Kidney epithelial cell (primary cell): ENCODE data around the gene AAMP. TPM values are rescaled to one million over a fixed set of nuclear protein-coding genes. Genes with fewer than 3 reads are reported as not detected.

Source experiments
- DNase-seq: peaks from one replicate; pipeline ENCODE4 v3.0.0-alpha.2; 2010; ENCODE audit warnings: low read depth
- H3K27me3 ChIP-seq: 2 replicates; pipeline ENCODE4 v1.6.0; 2011; ENCODE audit warnings: low read length; ENCODE audit not compliant: control insufficient read depth, insufficient read depth
- H3K36me3 ChIP-seq: 2 replicates; pipeline ENCODE4 v1.5.1; 2011; ENCODE audit warnings: low read length; ENCODE audit not compliant: control insufficient read depth, insufficient read depth
- H3K4me3 ChIP-seq: 2 replicates; pipeline ENCODE4 v1.5.1; 2011; ENCODE audit warnings: low read depth, mild to moderate bottlenecking, control low read depth, low read length
- total RNA-seq: library from RNA; depleted of rRNA; stranded (reverse); fragments of >200 nt; gene quantifications from 2 replicates; pipeline ENCODE4 v1.2.3, GENCODE V29; 2015
- TF ChIP-seq, protein P1 (sequence below): IDR thresholded peaks from 2 replicates; pipeline ENCODE4 v1.5.1; 2011; ENCODE audit warnings: mild to moderate bottlenecking, moderate library complexity, low read length, control low read depth, inconsistent platforms; ENCODE audit not compliant: insufficient read depth, poor library complexity, severe bottlenecking

The AAMP gene
- total RNA-seq, 1 donor from 2014 or later: 174 TPM

DNA sequence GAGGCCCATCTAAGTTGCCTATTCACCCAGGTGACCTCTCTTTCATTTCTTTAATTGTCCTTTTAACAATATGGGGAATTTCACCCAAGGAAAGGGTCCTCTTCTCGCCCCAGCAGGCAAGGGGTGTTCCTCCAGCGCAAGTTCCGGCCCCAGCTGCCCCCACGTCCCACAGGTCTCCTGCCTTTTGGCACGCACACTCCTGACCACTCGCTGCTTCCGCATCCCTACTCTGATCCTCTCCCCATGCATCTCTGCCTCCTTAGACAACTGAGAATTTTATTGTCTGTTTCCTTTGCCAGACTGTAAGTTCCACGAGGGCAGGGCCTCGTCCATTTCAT lies 53.6 kb downstream of the AAMP start:
- TF ChIP-seq, protein P1, sequence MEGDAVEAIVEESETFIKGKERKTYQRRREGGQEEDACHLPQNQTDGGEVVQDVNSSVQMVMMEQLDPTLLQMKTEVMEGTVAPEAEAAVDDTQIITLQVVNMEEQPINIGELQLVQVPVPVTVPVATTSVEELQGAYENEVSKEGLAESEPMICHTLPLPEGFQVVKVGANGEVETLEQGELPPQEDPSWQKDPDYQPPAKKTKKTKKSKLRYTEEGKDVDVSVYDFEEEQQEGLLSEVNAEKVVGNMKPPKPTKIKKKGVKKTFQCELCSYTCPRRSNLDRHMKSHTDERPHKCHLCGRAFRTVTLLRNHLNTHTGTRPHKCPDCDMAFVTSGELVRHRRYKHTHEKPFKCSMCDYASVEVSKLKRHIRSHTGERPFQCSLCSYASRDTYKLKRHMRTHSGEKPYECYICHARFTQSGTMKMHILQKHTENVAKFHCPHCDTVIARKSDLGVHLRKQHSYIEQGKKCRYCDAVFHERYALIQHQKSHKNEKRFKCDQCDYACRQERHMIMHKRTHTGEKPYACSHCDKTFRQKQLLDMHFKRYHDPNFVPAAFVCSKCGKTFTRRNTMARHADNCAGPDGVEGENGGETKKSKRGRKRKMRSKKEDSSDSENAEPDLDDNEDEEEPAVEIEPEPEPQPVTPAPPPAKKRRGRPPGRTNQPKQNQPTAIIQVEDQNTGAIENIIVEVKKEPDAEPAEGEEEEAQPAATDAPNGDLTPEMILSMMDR: no peak
- Histone ChIP-seq H3K4me3 (peak overlapping the region; percentile 99), H3K27me3 (peaks cover 2% of the 10 kb centered on the region), H3K36me3 (no peaks in the 10 kb centered on the region)
- no peak for DNase-seq

Other genes starting within 250 kb of the AAMP start
- not detected in 2 replicates for gene RUFY4, start 200.9 kb downstream of the AAMP start, total RNA-seq
- gene CXCR2, start 144.1 kb downstream of the AAMP start, total RNA-seq: not detected in 2 replicates
- gene CXCR1, start 103.2 kb downstream of the AAMP start, total RNA-seq: not detected in 2 replicates
- 387 and 464 TPM in 2 replicates for gene ARPC2, start 52.9 kb downstream of the AAMP start, total RNA-seq
- 0.92 TPM in 1 of 2 replicates, not detected in the other for gene GPBAR1, start 9.1 kb downstream of the AAMP start, total RNA-seq
- 36.8 and 45.4 TPM in 2 replicates for gene PNKD, start 382 bp upstream of the AAMP start, total RNA-seq
- 155 and 160 TPM in 2 replicates for gene TMBIM1, start 22.4 kb upstream of the AAMP start, total RNA-seq
- not detected in 2 replicates for gene CATIP, start 86.7 kb upstream of the AAMP start, total RNA-seq
- 0.21 TPM in 1 of 2 replicates, not detected in the other for gene SLC11A1, start 112.1 kb upstream of the AAMP start, total RNA-seq
- gene CTDSP1, start 129.7 kb upstream of the AAMP start, total RNA-seq: 37.8 and 53.6 TPM in 2 replicates
- not detected in 2 replicates for gene VIL1, start 149.0 kb upstream of the AAMP start, total RNA-seq